Measurements from ENCODE around the gene TSHZ3. TPM values are rescaled to one million over a fixed set of nuclear protein-coding genes. Genes with fewer than 3 reads are reported as not detected.

Gene TSHZ3
- total and polyA plus RNA-seq, 2 of the 13 experiments (the other 11 are each of a cell fraction or from before 2014, with no cell fraction given) = not detected

- TF ChIP-seq ZNF18 (CRISPR knock-in tag; IDR thresholded peaks at IDR 0.05; ENCODE audit: insufficient replicate concordance) (no peak), ZNF549 (CRISPR knock-in tag; IDR thresholded peaks at IDR 0.05) (no peak), ZNF7 (CRISPR knock-in tag; IDR thresholded peaks at IDR 0.05) (no peak), ZNF230 (CRISPR knock-in tag; IDR thresholded peaks at IDR 0.05) (no peak)
These were observed 8.1 kb upstream of the TSHZ3 start (continued) for GRCh38 chr19:31357315-31357673.

- ATAC-seq (no peak), DNase-seq (ENCODE audit: low spot score) (no peak), FAIRE-seq (no peak)
- H3K9ac ChIP-seq (ENCODE audit: insufficient read depth, low read depth, low read length) = no peak overlapping the region
- ChIA-PET CTCF (ENCODE audit: low intra/inter-chr PET ratio, low total read pairs) (no interaction called here), POLR2A (no interaction called here)
- no peak overlapping the region for H3K4me3 ChIP-seq (replicated peaks in 1 of 3; ENCODE audit: insufficient read depth in 1 of 3, low read depth in 2 of 3, low read length in 3 of 3)
- intact Hi-C loops (cut with micrococcal nuclease; ENCODE audit: unreplicated experiment) (no loop called here), in situ Hi-C loops (cut with HindIII; ENCODE audit: extremely low pct_ligation_motif_present, low pct_unique_long_range_greater_than_20kb) (no loop called here)
- no peak overlapping the region for H3K4me2 ChIP-seq (ENCODE audit: low read depth, low read length)
- no peak overlapping the region for H3K27ac ChIP-seq (ENCODE audit: extremely low read length, insufficient read depth, low read length)
- peaks cover 1 to 47% of the 10 kb centered on the region in 2 experiments; a peak in 4 of 5 replicates for H3K27me3 ChIP-seq (ENCODE audit: control insufficient read depth in 1 of 2, insufficient read depth in 2 of 2, low read length in 2 of 2)
- H3K4me1 ChIP-seq (ENCODE audit: insufficient read depth, low read length) = no peaks in the 10 kb centered on the region
- H3K79me2 ChIP-seq (ENCODE audit: insufficient read depth, low read length) = no peaks in the 10 kb centered on the region
- no peaks in the 10 kb centered on the region for H3K9me3 ChIP-seq (ENCODE audit: low read length)
- 59% methylated on average over 26 of the region's 33 CpGs for WGBS (ENCODE audit: low lambda C conversion rate)
- no peak overlapping the region for H2AFZ ChIP-seq (ENCODE audit: low read length)
- H4K20me1 ChIP-seq (ENCODE audit: insufficient read depth, low read length) = no peaks in the 10 kb centered on the region
- H3K36me3 ChIP-seq (replicated peaks in 1 of 2; ENCODE audit: control insufficient read depth in 1 of 2, insufficient read depth in 2 of 2, low read length in 2 of 2) = no peaks in the 10 kb centered on the region
- BruUV-seq (replicated peaks) = no TSS peak
- TF ChIP-seq NCOR1 (IDR thresholded peaks at IDR 0.05; ENCODE audit: borderline replicate concordance, low read length) (no peak), CTCF (CRISPR knock-in tag; IDR thresholded peaks at IDR 0.05) (no peak), ZNF274 (CRISPR knock-in tag; IDR thresholded peaks at IDR 0.05) (no peak), ZNF574 (CRISPR knock-in tag; IDR thresholded peaks at IDR 0.05) (no peak), E2F5 (CRISPR knock-in tag; conservative IDR thresholded peaks at IDR 0.05) (no peak), RBFOX2 (IDR thresholded peaks at IDR 0.05; ENCODE audit: low read depth, low read length) (no peak), ZIK1 (CRISPR knock-in tag; IDR thresholded peaks at IDR 0.05; ENCODE audit: borderline replicate concordance, low read depth) (no peak), KDM1A (CRISPR knock-in tag; IDR thresholded peaks at IDR 0.05) (no peak), TCF7 (IDR thresholded peaks at IDR 0.05; ENCODE audit: low read depth) (no peak), RFX5 (IDR thresholded peaks at IDR 0.05; ENCODE audit: low read depth, low read length) (no peak), ZNF577 (CRISPR knock-in tag; IDR thresholded peaks at IDR 0.05; ENCODE audit: borderline replicate concordance, low read depth) (no peak)
These were observed 7.5 kb upstream of the TSHZ3 start for GRCh38 chr19:31356587-31357314.

Data from HepG2 (cell line).